ENCODE measurements around the gene CCDC141. TPM values are rescaled to one million over a fixed set of nuclear protein-coding genes. Genes with fewer than 3 reads are reported as not detected.

The CCDC141 gene
- total and polyA plus RNA-seq, 4 donors = 2.1 to 48.1 (median 14.6) TPM

DNA sequence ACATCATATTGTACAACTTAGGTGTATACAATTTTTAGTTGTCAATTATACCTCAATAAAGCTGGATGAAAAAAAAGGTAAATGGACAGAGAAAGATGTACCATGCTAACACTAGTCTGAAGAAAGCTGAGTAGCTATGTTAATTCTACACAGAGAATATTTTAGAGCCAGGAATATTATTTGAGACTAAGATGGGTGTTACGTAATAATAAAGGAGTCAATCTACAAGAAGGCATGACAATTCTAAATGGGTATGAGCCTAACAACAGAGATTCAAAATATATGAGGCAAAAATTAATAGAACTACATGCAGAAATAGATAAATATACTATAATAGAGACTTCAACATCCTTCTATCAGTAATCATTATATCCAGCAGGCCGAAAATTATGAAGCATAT is 69.1 kb downstream of the CCDC141 start:
- Histone ChIP-seq H3K4me3 (no peak overlapping the region), H3K27ac (ENCODE audit: low read depth in 1 of 2, low read length in 1 of 2) (no peak overlapping the region), H3K9me3 (ENCODE audit: control insufficient read depth in 4 of 4, insufficient read depth in 3 of 4, low read length in 3 of 4) (peaks cover 0 to 2% (median 0%) of the 10 kb centered on the region in 4 donors), H3K4me1 (ENCODE audit: control insufficient read depth in 5 of 5, insufficient read depth in 5 of 5, low read length in 5 of 5) (peaks cover 0 to 5% (median 0%) of the 10 kb centered on the region in 5 donors), H3K9ac (ENCODE audit: insufficient read depth in 1 of 2, low read length in 2 of 2) (no peak overlapping the region), H3K27me3 (ENCODE audit: control insufficient read depth in 3 of 3, insufficient read depth in 3 of 3, low read length in 2 of 3) (no peaks in the 10 kb centered on the region), H3K36me3 (ENCODE audit: control insufficient read depth in 4 of 4, insufficient read depth in 4 of 4, low read length in 4 of 4) (no peaks in the 10 kb centered on the region)
- ATAC-seq (ENCODE audit: insufficient read depth, low FRiP score) (no peak), DNase-seq (no peak)
- 92 to 96% methylated on average over 2 of the region's 2 CpGs for WGBS, 2 donors
- TF ChIP-seq, protein P1, sequence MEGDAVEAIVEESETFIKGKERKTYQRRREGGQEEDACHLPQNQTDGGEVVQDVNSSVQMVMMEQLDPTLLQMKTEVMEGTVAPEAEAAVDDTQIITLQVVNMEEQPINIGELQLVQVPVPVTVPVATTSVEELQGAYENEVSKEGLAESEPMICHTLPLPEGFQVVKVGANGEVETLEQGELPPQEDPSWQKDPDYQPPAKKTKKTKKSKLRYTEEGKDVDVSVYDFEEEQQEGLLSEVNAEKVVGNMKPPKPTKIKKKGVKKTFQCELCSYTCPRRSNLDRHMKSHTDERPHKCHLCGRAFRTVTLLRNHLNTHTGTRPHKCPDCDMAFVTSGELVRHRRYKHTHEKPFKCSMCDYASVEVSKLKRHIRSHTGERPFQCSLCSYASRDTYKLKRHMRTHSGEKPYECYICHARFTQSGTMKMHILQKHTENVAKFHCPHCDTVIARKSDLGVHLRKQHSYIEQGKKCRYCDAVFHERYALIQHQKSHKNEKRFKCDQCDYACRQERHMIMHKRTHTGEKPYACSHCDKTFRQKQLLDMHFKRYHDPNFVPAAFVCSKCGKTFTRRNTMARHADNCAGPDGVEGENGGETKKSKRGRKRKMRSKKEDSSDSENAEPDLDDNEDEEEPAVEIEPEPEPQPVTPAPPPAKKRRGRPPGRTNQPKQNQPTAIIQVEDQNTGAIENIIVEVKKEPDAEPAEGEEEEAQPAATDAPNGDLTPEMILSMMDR (IDR thresholded peaks at IDR 0.05; ENCODE audit: control extremely low read depth, extremely low read depth) = no peak

DNA sequence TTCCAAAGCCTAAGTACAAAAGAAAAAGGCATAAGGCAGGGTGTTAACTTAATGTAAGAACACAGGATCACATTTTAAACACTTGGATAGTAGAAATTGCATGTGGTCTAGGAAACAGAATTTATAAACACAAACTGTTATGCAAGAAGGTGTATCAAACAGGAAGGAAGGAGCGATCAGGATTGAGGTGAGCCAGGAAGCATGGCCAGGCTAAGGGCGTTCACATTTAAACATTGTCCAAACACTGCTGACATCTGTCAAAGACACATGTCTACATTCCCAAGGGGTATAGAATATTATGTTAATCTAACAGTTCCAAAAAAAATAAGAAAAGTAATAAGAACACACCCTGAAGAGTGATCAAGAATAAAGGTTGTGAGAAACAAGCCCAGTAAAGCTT is 71.3 kb downstream of the CCDC141 start:
- no peak overlapping the region for H3K9ac ChIP-seq (ENCODE audit: insufficient read depth in 1 of 2, low read length in 2 of 2)
- DNase-seq (no peak), ATAC-seq (ENCODE audit: insufficient read depth, low FRiP score) (no peak)
- H3K4me3 ChIP-seq = no peak overlapping the region
- H3K9me3 ChIP-seq (ENCODE audit: control insufficient read depth in 4 of 4, insufficient read depth in 3 of 4, low read length in 3 of 4) = peaks cover 0 to 2% (median 0%) of the 10 kb centered on the region in 4 donors
- no peaks in the 10 kb centered on the region for H3K36me3 ChIP-seq (ENCODE audit: control insufficient read depth in 4 of 4, insufficient read depth in 4 of 4, low read length in 4 of 4)
- WGBS, 2 donors = 62 to 64% methylated on average over 2 of the region's 2 CpGs
- peaks cover 0 to 5% (median 0%) of the 10 kb centered on the region in 5 donors for H3K4me1 ChIP-seq (ENCODE audit: control insufficient read depth in 5 of 5, insufficient read depth in 5 of 5, low read length in 5 of 5)
- no peak overlapping the region for H3K27ac ChIP-seq (ENCODE audit: low read depth in 1 of 2, low read length in 1 of 2)
- TF ChIP-seq, protein P1 (IDR thresholded peaks at IDR 0.05; ENCODE audit: control extremely low read depth, extremely low read depth) = no peak
- H3K27me3 ChIP-seq (ENCODE audit: control insufficient read depth in 3 of 3, insufficient read depth in 3 of 3, low read length in 2 of 3) = no peaks in the 10 kb centered on the region

DNA sequence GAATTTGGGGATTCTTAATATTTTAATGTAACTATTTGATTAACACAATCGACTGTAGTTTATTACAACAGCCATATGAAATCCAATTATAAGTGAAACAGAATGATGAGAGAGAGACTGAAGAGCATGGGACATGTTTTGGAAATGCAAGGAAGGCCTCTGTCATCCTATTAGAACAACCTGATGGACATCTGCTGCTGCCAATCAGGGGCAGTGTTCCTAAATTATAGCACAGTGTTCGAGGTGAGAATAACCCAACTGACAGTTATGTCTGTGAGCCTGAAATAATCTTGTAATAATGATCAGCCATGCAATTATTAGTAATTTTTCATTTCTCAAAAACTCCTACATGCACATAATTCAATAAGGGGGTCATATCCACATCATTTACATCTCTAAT is 73.6 kb downstream of the CCDC141 start:
- no peak overlapping the region for H3K9ac ChIP-seq (ENCODE audit: insufficient read depth in 1 of 2, low read length in 2 of 2)
- no peaks in the 10 kb centered on the region for H3K36me3 ChIP-seq (ENCODE audit: control insufficient read depth in 4 of 4, insufficient read depth in 4 of 4, low read length in 4 of 4)
- H3K4me3 ChIP-seq = no peak overlapping the region
- TF ChIP-seq, protein P1 (IDR thresholded peaks at IDR 0.05; ENCODE audit: control extremely low read depth, extremely low read depth) = no peak
- WGBS, 2 donors = 85 to 91% methylated on average over 2 of the region's 2 CpGs
- DNase-seq = no peak
- peaks cover 0 to 5% (median 0%) of the 10 kb centered on the region in 5 donors for H3K4me1 ChIP-seq (ENCODE audit: control insufficient read depth in 5 of 5, insufficient read depth in 5 of 5, low read length in 5 of 5)
- no peaks in the 10 kb centered on the region for H3K9me3 ChIP-seq (ENCODE audit: control insufficient read depth in 4 of 4, insufficient read depth in 3 of 4, low read length in 3 of 4)
- H3K27me3 ChIP-seq (ENCODE audit: control insufficient read depth in 3 of 3, insufficient read depth in 3 of 3, low read length in 2 of 3) = peaks cover 0 to 2% (median 0%) of the 10 kb centered on the region in 3 donors
- H3K27ac ChIP-seq (ENCODE audit: low read depth in 1 of 2, low read length in 1 of 2) = no peak overlapping the region
- no peak for ATAC-seq (ENCODE audit: insufficient read depth, low FRiP score)

DNA sequence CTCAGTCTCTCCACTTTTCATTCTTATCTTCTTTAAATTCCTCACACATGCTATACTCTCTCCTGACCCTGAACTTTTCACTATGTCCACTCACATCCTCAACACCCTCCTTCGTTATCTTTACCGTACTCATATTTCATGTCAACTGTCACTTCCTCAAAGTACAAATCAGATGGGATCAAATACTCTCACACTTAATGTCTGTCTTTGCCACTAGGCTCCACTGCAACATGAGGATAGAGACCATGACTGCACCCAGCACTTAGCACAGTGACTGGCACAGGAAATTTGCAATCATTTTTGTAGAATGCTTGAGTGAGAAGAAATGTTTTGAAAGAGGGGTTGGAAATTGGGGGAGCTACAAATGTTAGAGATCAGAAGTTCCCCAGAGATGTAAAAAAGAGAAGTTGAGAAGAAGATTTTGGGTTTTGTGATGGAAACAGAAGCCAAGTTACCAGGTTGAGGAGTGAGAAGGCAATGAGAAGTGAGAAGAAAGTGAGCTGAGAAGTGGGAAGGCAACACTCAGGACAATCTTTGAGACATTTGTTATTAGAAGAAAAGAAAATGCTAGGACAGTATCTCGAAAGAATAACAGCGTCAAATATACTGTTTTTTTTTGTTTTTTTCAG is 87.0 kb downstream of the CCDC141 start:
- Histone ChIP-seq H3K36me3 (ENCODE audit: control insufficient read depth in 4 of 4, insufficient read depth in 4 of 4, low read length in 4 of 4) (no peaks in the 10 kb centered on the region), H3K4me1 (ENCODE audit: control insufficient read depth in 5 of 5, insufficient read depth in 5 of 5, low read length in 5 of 5) (peaks cover 0 to 11% (median 0%) of the 10 kb centered on the region in 5 donors), H3K9me3 (ENCODE audit: control insufficient read depth in 4 of 4, insufficient read depth in 3 of 4, low read length in 3 of 4) (no peaks in the 10 kb centered on the region), H3K4me3 (no peak overlapping the region), H3K27ac (ENCODE audit: low read depth in 1 of 2, low read length in 1 of 2) (no peak overlapping the region), H3K9ac (ENCODE audit: insufficient read depth in 1 of 2, low read length in 2 of 2) (no peak overlapping the region), H3K27me3 (ENCODE audit: control insufficient read depth in 3 of 3, insufficient read depth in 3 of 3, low read length in 2 of 3) (no peaks in the 10 kb centered on the region)
- TF ChIP-seq, protein P1 (IDR thresholded peaks at IDR 0.05; ENCODE audit: control extremely low read depth, extremely low read depth) = no peak
- 65 to 75% methylated on average over 4 of the region's 4 CpGs for WGBS, 2 donors
- ATAC-seq (ENCODE audit: insufficient read depth, low FRiP score) (no peak), DNase-seq (no peak)

Measured in lung (tissue), 12 donors.